G401 (cell line): ENCODE results near the gene CDC25B. TPM values are rescaled to one million over a fixed set of nuclear protein-coding genes. Genes with fewer than 3 reads are reported as not detected.

ENCODE experiments used
- DNase-seq: peaks from one replicate; pipeline ENCODE4 v3.0.0-alpha.2; 2015; ENCODE audit warnings: low spot score
- in situ Hi-C: cut with HindIII; loops from 2 replicates; pipeline ENCODE4 v1.10.0; 2016; ENCODE audit warnings: low sequenced_read_pairs, mixed read lengths
- total RNA-seq: library from RNA; depleted of rRNA; stranded (reverse); fragments of >200 nt; shearing (Covaris generic); gene quantifications from 2 replicates; pipeline ENCODE4 v1.2.3, GENCODE V29; 2014

The CDC25B gene
- total RNA-seq, 1 experiment from 2014 or later: 7.2 TPM

- DNase-seq: no peak
- in situ Hi-C loops: no loop called here
Measured at GRCh38 chr20:3760655-3761348, 35.3 kb upstream of the CDC25B start.

DNA sequence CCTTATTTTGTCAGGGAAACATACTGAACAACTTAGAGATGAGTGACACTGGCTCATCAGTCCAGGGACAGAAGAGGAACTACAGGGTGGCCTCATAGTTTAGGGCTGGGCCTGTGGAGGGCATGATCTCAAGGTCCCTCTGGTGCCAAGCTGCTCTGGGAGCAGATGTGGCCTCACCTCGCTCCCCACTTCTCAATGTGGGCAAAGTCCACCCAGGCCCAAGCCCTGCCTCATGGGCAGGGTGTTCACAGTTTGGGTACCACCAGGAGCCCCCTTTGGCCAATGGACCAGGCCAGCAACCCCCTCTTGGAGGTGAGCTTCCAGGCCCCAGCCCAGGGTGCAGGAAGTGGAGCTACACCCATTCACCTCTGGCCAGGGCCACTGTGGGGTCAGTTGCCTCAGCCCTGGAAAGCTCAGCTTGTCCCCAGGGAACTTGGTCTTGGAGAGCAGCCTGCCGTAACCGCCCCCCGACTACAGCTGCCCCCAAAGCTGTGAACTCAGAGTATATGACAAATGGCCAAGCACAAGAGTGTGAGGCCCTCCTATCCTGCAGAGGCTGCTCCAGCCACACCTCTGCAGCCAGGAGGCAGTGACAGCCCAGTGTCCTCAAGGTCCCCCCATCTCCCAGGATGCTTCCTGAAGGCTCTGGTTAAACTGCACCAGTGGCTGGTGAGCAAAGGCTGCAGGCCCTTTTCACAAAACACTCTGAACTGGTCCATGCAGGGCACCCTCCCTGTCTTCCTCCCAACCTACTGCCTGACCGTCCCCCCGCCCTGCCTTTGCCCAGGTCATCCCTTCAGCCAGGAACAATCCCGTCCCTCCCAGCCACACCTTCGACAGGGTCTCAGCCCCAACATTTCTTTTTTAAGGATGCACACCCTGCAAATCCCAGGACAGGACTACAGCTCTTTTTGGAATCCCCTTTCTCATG, 32.2 kb upstream of the CDC25B start:
- no peak for DNase-seq
- in situ Hi-C loops: no loop called here

GRCh38 chr20:3764659-3765058, 31.5 kb upstream of the CDC25B start:
- no peak for DNase-seq
- in situ Hi-C loops: no loop called here

GRCh38 chr20:3765171-3765882, 30.8 kb upstream of the CDC25B start:
- in situ Hi-C loops: no loop called here
- DNase-seq: no peak

GRCh38 chr20:3766422-3767109, 29.5 kb upstream of the CDC25B start:
- DNase-seq: no peak
- in situ Hi-C loops: no loop called here

GRCh38 chr20:3767110-3767426, 29.0 kb upstream of the CDC25B start:
- in situ Hi-C loops: no loop called here
- no peak for DNase-seq

DNA sequence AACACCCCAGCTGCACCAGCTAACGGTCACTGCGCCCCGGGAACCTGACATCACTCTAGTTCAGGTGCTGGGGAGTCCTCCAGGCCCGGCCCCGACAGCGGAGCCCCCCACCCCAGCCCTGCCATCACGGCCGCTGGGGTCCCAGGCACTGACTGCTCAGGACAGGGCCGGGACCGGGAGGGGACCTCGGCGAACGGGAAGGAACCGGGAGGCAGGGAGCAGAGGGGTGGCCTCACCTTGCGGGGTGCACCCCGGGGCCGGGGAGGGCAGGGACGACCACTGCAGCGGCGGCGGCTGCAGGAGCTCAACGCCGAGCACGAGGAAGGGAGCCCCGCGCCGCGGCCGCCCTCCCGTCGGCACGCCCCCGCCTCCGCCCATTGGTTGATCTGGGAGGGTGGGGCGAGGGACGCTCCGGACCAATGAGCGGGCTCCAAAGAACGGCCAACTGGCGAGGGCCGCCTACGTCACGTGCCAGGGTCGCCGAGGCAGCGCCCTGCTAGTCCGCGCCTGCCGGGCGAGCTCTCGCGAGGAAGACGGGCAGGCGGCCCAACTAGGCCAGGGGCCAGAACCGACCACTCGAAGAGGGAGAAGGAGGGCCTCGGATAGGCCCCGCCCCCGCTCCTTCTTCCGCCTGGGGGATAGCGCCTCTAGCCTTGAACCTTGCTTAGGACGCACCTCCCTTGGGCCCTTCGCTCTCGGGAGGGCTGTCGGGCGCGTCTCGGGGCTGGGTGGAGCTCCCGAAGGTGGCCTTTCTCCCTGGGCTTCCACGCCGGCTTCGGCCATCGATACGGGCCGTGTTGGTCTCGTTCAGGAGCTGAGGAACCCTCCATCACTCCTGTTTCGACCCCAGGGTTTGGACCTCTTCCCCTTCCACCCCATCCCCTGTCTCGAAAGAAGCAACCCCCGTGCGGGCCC, 28.4 kb upstream of the CDC25B start, which contains the start of gene ADISSP:
Gene ADISSP, minus strand, starts transcription at position 327 of the 915 bp plus-strand sequence. CDS start 7,653 bp downstream, outside the sequence.
- in situ Hi-C loops: no loop called here

DNA sequence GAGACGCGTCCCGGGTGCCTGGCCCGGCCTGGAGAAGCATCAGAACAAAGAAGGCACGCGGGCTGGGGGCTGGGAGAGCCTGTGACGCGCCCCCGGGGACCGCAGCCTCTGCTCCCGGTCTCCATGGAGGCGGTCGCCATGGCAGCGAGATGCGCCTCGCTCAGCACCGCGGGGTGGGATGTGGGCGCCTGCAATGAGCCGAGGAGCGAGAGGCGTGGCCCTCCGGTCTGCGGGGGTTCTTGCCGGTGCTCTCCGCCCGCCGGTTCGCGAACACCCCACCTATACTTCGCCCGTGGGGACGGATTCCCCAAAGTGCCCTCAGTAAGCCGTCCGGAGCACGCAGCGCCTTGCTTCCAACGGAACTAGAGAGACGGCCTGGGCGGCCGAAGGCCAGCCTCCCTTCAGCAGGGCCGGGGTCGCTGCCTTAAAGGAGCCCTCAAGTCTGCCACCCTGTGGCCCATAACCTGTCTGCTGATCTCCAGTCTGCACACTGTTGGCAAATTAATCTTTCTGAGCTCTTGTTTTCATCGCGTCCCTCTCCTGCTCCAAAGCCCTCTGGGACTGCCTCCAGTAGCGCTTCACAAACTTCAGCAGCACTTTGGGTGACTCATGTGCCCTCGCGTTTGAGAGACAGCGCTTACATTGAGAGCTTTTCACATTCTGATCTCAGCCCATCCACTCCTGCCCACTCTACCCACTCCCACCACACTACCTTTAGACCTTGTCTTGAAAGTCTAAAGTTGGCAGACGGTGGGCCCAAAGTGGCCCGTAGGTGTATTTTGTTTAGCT, 27.6 kb upstream of the CDC25B start:
- DNase-seq: peak; percentile 73
- in situ Hi-C loops: no loop called here

More for the DNA sequence above, 28.4 kb upstream of the CDC25B start, which contains the start of gene ADISSP:
- peak; percentile 97 for DNase-seq

DNA sequence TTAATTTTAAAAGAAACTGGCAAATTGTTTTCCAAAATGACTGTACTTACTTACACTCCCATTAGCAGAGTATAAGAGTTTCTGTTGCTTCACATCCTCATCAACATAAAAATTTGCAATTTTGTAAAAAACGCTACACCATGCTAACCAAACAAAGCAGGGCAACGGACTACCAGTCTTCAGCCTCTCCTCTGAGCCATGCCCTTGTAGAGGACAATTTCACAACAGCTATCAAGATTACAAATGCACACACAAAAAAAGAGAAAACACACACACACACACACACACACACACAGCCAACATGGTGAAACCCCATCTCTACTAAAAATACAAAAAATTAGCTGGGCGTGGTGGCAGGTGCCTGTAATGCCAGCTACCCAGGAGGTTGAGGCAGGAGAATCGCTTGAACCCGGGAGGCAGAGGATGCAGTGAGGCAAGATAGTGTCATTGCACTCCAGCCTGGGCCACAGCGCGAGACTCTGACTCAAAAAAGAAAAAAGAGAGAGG, 24.5 kb upstream of the CDC25B start:
- no peak for DNase-seq

DNA sequence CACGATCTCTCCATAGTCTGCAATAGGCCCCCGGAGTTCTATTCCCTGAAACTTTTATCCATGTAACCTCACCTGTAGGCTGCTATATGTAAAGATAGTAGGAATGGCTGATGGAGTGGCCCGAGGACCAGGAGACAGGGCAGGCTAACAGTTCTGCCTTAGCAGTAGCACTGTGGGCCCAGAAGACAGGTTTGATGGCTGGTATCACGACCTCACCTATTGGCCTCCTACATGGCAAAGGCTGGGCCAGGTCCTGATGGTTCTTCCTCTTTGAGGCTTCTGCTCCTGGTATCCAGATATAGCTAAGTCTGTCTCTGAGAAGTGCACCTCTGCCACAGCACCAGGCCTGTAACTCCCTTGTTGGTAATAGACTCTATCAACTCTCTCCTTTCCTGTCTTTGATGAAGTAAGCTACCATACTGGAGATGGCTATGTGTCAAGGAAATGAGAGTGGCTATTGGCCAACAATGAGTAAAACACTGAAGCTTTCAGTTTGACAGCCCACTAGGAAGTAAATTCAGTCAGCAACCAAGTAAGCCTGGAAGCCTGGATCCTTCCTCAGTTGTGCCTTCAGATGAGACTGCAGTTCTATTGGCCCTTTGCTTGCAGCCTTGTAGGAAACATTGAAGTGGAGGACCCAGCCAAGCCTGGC, 20.5 kb upstream of the CDC25B start:
- no peak for DNase-seq
- in situ Hi-C loops: no loop called here

More for the DNA sequence above, 24.5 kb upstream of the CDC25B start:
- in situ Hi-C loops: no loop called here

DNA sequence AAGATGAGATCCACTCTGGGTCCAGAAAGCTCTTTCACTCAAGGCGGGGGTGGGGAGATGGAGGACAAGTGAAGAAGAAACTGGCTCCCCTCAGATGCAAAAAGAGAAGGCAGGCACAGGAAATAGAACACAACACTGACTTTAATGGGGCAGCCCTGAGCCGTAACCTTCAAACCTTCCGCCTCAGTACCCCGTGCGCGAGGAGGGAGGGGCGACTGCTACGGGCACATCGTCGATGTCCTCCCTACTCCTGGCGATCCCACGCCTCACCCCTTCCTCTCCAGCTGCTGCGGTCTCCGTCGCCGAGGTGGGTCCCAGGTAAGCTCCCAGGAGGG, 18.8 kb upstream of the CDC25B start:
- in situ Hi-C loops: no loop called here

DNA sequence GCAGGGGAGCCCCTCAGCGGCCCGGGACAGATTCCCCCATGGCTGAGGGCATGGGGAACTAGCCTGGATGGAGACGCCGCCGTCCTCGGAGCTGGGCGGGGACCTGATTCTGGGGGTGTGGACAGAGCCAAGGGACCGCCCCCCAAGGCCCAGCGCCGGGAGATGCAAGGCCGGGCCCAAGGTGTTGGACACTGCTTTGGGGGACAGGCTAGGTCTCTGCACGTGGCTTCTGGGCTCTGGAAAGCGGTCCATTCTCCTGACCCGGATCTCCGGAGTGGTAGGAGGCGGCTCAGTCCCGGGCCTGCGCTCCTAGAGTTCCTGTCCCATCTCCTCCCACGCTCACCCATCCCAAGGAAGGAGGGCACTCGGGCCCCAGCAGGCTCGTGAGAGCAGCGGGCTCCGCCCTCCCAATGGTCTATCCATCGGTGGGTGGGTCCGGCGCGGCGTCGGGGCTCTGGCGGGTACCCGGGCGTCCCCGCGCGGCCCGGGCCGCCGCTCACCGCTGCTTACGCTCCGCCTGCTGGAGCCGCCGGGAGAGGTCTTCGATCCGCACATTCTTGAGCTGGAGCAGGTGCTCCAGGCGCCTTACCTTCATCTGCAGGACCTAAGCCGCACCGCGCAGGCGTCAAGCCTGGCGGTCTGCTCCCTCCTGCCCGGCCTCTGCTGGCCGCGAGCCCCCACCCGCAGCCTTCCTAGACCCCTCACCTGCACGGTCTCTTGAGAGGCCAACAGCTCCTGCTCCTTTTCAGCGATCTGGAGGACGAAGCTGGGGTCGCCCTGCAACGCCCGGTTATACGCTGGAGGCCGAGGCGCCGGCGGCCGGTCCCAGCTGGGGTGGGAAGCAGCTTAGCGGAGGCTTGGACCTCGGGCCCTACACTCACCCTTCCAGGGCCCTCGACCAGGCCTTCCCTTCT, 18.1 kb upstream of the CDC25B start:
- peak; percentile 58 for DNase-seq
- in situ Hi-C loops: no loop called here

More for the DNA sequence above, 18.8 kb upstream of the CDC25B start:
- DNase-seq: no peak

DNA sequence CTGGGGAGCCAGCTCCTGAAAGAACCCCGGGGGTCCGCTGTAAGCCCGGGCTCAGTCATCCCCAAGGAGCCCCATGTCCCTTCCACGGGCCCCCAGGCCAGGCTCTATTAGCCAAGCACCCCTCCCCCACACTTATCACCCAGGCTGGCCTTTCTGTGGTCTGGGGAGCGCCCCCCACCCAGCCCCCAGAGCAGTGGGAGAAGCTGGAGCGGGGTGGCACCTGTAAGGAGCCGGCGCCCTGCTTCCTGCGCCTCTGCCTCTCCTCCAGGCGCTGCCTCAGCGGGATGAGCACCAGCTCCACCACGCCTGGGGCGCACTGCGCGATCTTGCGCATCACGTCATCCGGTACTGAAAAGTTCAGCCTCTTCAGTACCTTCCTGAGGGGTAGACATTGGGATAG, 17.1 kb upstream of the CDC25B start:
- DNase-seq: no peak
- in situ Hi-C loops: no loop called here

- peak; percentile 97 for DNase-seq
- in situ Hi-C loops: no loop called here
Measured at GRCh38 chr20:3781153-3781910, 14.8 kb upstream of the CDC25B start, which contains the start of gene SPEF1. Gene SPEF1 (minus strand): TSS chr20:3781448. CDS start chr20:3781287, 161 bp downstream.

GRCh38 chr20:3782597-3782996, 13.5 kb upstream of the CDC25B start:
- in situ Hi-C loops: no loop called here
- DNase-seq: no peak
